ENCODE measurements around the gene CES2.
"Not testable (repeated sequence)": the region's sequence is repeated elsewhere in the genome, so short reads cannot be mapped to it uniquely, and the experiment has no call there.

Gene CES2

GRCh38 chr16:66937725-66938337 lies 2.5 kb downstream of the CES2 start:
- DNase-seq, result no peak

- DNase-seq, result no peak
Observed at GRCh38 chr16:66939366-66939765, 4.0 kb downstream of the CES2 start.

- no peak for DNase-seq
Observed at GRCh38 chr16:66940236-66940635, 4.9 kb downstream of the CES2 start.

DNA sequence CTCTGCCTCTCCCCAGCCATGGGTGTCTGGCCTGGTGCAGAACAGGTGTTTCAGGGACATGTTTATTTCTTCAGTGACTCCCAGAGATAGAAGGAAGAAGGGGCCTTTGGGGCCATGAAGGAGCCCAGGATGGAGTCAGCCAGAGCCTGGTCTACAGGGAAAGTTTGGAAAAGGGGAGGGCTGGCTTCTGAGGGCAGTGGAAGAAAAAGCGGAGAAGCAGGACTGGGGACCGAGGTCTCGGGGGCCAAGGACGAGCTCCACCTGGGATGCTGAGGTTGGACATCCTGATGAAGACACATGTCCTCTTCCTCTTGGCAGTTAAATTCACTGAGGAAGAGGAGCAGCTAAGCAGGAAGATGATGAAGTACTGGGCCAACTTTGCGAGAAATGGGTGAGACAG lies 7.7 kb downstream of the CES2 start:
- no peak for DNase-seq

DNA sequence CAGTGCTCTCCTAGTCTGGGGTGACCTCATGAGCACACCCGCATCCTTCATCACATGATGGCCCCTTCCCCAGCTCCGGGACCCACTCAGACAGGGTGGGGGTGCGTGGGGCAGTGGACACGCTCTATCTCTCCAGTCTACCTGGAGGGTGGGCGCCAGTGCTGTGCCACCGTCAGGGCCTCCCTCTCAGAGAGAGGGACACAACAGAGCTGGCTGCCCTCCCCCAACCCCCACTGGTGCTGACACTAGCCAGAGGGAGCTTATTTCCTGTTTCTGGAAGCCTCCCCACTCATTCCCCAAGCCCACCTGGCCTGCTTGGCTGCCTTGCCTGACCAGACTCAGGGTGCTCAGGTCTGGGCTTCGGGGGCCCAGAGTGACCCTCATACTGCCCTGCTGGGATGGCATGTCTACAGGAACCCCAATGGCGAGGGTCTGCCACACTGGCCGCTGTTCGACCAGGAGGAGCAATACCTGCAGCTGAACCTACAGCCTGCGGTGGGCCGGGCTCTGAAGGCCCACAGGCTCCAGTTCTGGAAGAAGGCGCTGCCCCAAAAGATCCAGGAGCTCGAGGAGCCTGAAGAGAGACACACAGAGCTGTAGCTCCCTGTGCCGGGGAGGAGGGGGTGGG lies 8.2 kb downstream of the CES2 start:
- DNase-seq, result no peak

GRCh38 chr16:66944054-66944441 lies 8.7 kb downstream of the CES2 start:
- DNase-seq, result no peak

GRCh38 chr16:66944971-66945370 lies 9.7 kb downstream of the CES2 start:
- not testable (repeated sequence) for DNase-seq

DNA sequence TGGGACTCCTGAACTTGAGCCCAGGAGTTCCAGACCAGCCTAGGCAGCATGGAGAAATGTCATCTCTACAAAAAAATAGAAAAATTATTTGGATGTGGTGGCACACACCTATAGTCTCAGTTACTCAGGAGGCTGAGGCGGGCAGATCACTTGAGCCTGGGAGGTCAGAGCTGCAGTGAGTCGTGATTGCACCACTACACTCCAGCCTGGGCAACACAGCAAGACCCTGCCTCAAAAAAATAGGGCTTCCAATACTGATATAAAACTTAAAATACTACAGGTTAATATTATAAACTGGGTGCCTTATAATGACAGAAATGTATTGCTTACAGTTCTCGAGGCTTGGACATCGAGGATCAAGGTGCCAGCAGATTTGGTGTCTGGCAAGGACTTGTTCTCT lies 10.6 kb downstream of the CES2 start:
- DNase-seq, result no peak

DNA sequence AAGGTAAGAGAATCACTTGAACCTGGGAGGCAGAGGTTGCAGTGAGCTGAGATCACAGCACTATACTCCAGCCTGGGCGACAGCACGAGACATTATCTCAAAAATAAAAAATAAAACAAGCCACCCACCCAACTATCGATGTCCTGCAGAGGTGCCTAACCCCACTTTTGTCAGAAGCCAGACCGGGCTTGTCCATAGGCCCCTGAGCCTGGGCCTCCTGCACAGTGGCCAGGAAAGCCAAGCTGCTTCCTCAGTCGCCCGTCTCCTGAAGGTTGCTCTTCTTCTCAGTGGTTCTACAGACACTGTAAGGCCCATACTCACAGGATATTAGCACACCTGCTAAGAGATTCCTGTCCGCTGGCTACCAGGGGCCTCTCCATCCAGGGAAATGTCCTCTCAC lies 11.2 kb downstream of the CES2 start:
- DNase-seq, result no peak

DNA sequence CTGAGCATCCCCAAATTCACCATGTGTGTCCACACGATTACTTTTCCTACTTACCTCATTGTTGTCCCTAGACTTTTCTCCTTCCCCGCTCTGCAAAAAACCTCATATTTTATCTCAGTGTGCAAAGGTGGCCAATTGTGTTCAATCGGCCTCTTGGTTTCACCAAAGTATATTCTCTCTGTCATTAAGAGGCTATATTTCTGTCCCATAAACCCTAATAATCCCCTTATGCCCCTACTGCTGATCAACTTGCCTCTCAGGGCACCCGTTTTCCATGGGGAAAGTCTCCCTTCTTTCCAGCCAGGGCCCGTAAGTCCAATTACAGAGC lies 11.6 kb downstream of the CES2 start:
- no peak for DNase-seq

DNA sequence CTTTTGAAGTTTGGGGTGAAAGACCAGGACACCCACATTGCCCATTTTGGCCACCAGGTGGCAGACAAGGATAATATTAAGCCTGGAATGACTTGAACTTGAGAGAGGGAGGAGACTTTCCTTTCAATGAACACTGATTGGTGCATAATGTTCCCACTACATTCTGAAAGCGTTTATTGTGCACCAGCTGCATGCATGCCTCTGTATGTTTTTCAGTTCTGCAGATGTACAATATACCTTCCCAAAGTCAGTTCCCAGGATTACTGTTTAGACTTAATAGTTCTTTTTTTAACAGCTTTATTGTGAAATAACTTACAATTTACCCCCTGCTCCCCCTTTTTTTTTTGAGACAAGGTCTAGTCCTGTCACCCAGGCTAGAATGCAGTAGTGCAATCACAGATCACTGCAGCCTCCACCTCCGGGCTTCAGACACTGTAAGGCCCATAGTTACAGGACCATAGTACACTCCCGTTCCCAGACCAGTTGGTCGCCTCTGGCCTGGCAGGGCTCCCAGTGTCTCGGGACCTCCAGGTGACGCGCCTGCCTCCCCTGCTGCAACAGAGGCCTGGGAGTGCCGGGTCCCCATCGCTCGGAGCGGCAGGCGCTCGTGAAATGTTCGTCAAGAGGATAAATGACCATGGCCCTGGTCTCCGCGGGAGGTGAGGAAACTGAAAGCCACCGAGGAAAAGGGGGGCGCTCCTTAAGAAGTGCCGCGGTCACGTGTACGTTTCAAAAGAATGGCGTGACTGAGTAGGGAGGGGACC lies 12.2 kb downstream of the CES2 start:
- peak; percentile 84 to 88 for DNase-seq

GRCh38 chr16:66948134-66948836 lies 13.0 kb downstream of the CES2 start:
- no peak for DNase-seq

- DNase-seq, result no peak
Observed at GRCh38 chr16:66948837-66949225, 13.5 kb downstream of the CES2 start.

DNA sequence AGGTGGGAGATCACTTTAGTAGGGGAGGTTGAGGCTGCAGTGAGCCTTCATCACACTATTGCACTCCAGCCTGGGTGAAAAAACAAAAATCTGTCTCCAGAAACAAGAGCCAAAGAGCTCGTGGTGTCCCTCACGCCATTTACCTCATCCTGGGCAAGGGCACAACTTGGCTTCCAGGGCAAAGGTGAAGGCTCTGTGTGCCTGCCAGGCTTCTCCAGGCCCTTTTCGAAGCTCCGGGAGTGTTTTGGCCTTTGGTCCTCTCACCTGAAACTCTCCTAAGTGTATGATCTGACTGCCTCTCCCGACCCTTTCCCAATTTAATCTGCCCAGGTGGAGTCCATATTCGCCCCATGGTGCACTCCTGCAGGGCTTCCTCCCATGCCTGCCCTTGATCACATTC lies 14.2 kb downstream of the CES2 start:
- DNase-seq, result no peak

DNA sequence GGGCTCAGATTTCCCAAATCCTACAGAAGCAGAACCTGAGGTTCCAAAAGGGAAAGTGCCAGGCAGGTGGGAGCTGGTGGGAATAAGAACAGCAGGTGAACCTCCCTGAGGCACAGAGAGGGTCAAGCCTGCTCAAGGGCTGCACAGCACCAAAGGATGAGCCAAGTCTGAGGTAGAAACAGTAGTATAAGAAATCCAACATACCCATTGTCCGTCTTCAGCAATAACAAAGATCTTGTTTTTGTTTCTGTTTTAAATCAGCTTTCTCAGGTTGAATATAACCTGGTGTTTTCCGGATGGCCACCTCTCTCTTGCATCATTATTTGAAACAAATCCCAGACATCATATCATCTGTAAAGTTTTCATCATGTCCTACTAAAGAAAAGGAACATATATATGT lies 15.1 kb downstream of the CES2 start:
- no peak for DNase-seq

DNA sequence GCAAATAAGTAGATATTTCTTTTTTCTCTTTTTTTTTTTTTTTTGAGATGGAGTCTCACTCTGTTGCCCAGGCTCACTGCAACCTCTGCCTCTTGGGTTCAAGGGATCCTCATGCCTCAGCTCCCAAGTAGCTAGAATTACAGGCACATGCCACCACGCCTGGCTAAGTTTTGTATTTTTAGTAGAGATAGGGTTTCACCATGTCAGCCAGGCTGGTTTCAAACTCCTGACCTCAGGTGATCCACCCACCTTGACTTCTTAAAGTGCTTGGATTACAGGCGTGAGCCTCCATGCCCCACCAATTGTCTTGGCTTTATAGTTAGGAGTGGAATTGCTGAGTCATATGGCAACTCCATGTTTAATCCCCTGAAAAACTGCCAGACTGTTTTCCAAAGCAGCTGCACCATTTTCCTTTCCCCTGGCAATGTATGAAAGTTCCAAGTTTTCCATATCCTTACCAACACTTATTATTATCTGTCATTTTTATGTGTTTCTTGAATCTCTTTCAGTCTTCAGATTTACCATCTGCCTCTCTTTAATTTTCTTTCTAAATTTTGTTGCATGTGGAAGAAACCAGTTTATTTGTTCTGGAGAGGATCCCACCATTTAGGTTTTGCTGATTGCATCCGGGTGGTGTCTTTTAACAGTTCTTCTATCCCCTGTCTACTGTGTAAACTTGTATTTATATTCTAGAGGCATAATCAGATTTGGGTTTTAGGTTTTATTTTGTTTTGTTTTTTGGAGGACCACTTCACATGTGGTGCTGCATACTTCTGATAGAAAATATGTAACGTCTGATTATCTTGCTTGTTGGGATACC lies 15.9 kb downstream of the CES2 start:
- DNase-seq, result no peak

DNA sequence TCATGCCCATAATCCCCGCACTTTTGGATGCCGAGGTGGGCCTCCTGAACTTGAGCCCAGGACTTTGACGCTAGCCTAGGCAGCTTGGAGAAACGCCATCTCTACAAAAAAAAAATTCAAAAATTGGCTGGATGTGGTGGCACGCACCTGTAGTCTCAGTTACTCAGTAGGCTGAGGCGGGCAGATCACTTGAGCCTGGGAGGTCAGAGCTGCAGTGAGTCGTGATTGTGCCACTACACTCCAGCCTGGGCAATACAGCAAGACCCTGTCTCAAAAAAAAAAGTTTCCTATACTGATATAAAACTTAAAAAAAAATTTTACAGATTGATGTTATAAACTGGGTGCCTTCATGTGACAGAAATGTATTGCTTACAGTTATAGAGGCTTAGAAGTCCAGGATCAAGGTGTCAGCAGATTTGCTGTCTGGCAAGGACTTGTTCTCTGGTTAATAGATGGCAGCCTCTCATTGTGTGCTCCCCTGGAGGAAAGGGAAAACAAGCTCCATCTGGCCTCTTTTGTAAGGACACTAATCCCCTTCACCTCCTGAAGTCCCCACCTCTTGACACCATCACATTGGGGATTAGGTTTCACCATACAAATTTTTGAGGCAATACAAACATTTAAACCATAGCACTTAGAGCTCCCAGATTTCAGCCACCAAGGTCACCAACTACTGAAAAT lies 17.3 kb downstream of the CES2 start:
- DNase-seq, result no peak

- no peak for DNase-seq
Observed at GRCh38 chr16:66953462-66954096, 18.3 kb downstream of the CES2 start.

GRCh38 chr16:66954097-66954659 lies 18.9 kb downstream of the CES2 start:
- DNase-seq, result peak; percentile 72 to 77

DNA sequence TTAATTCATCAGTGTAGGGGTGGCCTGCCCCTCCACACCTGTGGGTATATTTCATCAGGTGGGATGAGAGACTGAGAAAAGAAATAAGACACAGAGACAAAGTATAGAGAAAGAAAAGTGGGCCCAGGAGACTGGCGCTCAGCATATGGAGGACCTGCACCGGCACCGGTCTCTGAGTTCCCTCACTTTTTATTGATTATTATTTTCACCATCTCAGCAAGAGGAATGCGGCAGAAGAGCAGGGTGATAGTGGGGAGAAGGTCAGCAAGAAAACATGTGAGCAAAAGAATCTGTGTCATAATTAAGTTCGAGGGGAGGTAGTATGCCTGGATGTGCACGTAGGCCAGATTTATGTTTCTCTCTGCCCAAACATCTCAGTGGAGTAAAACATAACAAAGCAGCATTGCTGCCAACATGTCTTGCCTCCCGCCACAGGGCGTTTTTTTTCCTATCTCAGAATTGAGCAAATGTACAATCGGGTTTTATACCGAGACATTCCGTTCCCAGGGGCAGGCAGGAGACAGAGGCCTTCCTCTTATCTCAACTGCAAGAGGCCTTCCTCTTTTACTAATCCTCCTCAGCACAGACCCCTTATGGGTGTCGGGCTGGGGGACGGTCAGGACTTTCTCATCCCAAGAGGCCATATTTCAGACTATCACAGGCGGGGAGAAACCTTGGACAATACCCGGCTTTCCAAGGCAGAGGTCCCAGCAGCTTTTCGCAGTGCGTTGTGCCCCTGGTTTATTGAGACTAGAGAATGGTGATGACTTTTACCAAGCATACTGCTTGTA lies 20.2 kb downstream of the CES2 start:
- DNase-seq, result not testable (repeated sequence)

DNA sequence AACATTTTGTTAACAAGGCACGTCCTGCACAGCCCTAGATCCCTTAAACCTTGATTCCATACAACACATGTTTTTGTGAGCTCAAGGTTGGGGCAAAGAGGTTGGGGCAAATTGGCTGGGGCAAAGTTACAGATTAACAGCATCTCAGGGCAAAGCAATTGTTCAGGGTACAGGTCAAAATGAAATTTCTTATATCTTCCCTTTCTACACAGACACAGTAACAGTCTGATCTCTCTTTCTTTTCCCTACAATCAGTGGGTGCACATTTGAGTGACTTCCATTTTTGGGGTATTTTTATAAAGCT lies 20.8 kb downstream of the CES2 start:
- DNase-seq, result not testable (repeated sequence)

All from CD4-positive, alpha-beta T cell treated with Interleukin-4 for 1 hour (primary cell).